Karpas-422 (cell line): ENCODE measurements around the gene BPTF. TPM values are rescaled to one million over a fixed set of nuclear protein-coding genes. Genes with fewer than 3 reads are reported as not detected.
"Not testable (repeated sequence)": the region's sequence is repeated elsewhere in the genome, so short reads cannot be mapped to it uniquely, and the experiment has no call there.

Source experiments
- DNase-seq: peaks from one replicate; pipeline ENCODE4 v3.0.0-alpha.2; 2015
- H2AFZ ChIP-seq: fragments of 200-600 bp; sonication (generic); 2 replicates; pipeline ENCODE4 v1.6.1; 2014; ENCODE audit warnings: antibody characterized with exemption, low read length, mixed read lengths
- H3K27ac ChIP-seq: fragments of 200-600 bp; sonication (generic); 2 replicates; pipeline ENCODE4 v1.5.1; 2014; ENCODE audit warnings: mild to moderate bottlenecking, low read length, moderate library complexity
- H3K27me3 ChIP-seq: fragments of 200-600 bp; sonication (generic); 2 replicates; pipeline ENCODE4 v1.6.1; 2014; ENCODE audit warnings: low read length, mixed read lengths
- H3K36me3 ChIP-seq: fragments of 200-600 bp; sonication (generic); 2 replicates; pipeline ENCODE4 v1.6.1; 2014; ENCODE audit warnings: low read length, mixed read lengths; ENCODE audit not compliant: insufficient read depth
- H3K4me1 ChIP-seq: fragments of 200-600 bp; sonication (generic); 2 replicates; pipeline ENCODE4 v1.6.1; 2014; ENCODE audit warnings: mild to moderate bottlenecking, low read length, mixed read lengths
- H3K4me2 ChIP-seq: fragments of 200-600 bp; sonication (generic); 2 replicates; pipeline ENCODE4 v1.6.1; 2014; ENCODE audit warnings: low read length, low read depth, mild to moderate bottlenecking; ENCODE audit not compliant: poor library complexity, severe bottlenecking
- H3K4me3 ChIP-seq: fragments of 200-600 bp; sonication (generic); 2 replicates; pipeline ENCODE4 v1.5.1; 2014; ENCODE audit warnings: mild to moderate bottlenecking, antibody characterized with exemption, low read length, mixed read lengths
- H3K79me2 ChIP-seq: fragments of 200-600 bp; sonication (generic); 2 replicates; pipeline ENCODE4 v1.6.1; 2014; ENCODE audit warnings: mild to moderate bottlenecking, low read length, mixed read lengths
- H3K9ac ChIP-seq: fragments of 200-600 bp; sonication (generic); 2 replicates; pipeline ENCODE4 v1.6.0; 2014; ENCODE audit warnings: low read length
- H3K9me2 ChIP-seq: fragments of 200-600 bp; sonication (generic), shearing (Covaris generic); replicated peaks from 2 replicates; pipeline ENCODE4 v1.6.0; 2014; ENCODE audit warnings: mild to moderate bottlenecking, low read length, moderate library complexity; ENCODE audit not compliant: insufficient read depth
- H3K9me3 ChIP-seq: fragments of 300-700, 200-600 bp; sonication (generic); 2 replicates; pipeline ENCODE4 v1.6.1; 2014; ENCODE audit warnings: low read length, mixed read lengths
- H4K20me1 ChIP-seq: fragments of 200-600 bp; sonication (generic); 2 replicates; pipeline ENCODE4 v1.6.1; 2014; ENCODE audit warnings: mild to moderate bottlenecking, antibody characterized with exemption, low read length, low read depth; ENCODE audit not compliant: insufficient read depth
- total RNA-seq: library from RNA; depleted of rRNA; stranded (reverse); fragments of >200 nt; shearing (Covaris generic); gene quantifications from 2 replicates; pipeline ENCODE4 v1.2.3, GENCODE V29; 2014; ENCODE audit warnings: low replicate concordance

The BPTF gene
- total RNA-seq, 1 experiment from 2014 or later: 310 TPM

DNA sequence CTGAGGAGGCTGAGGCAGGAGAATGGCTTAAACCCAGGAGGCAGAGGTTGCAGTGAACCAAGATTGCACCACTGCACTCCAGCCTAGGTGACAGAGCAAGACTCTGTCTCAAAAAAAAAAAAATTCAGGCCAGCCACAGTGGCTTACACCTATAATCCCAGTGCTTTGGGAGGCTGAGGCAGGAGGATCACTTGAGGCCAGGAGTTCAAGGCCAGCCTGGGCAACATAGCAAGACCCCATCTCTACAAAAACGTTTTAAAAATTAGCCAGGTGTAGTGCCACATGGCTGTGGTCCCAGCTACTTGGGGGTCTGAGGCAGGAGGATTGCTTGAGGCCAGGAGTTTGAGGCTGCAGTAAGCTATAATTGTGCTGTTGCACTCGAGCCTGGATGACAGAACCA, 80.0 kb downstream of the BPTF start:
- peaks cover 26% of the 10 kb centered on the region for H3K79me2 ChIP-seq
- H3K4me1 ChIP-seq, H4K20me1 ChIP-seq, DNase-seq, H3K27me3 ChIP-seq, H3K4me3 ChIP-seq, H3K9me3 ChIP-seq, H3K9ac ChIP-seq, H3K27ac ChIP-seq, H3K4me2 ChIP-seq, H2AFZ ChIP-seq, H3K9me2 ChIP-seq: not testable (repeated sequence)
- H3K36me3 ChIP-seq: peaks cover 60% of the 10 kb centered on the region

DNA sequence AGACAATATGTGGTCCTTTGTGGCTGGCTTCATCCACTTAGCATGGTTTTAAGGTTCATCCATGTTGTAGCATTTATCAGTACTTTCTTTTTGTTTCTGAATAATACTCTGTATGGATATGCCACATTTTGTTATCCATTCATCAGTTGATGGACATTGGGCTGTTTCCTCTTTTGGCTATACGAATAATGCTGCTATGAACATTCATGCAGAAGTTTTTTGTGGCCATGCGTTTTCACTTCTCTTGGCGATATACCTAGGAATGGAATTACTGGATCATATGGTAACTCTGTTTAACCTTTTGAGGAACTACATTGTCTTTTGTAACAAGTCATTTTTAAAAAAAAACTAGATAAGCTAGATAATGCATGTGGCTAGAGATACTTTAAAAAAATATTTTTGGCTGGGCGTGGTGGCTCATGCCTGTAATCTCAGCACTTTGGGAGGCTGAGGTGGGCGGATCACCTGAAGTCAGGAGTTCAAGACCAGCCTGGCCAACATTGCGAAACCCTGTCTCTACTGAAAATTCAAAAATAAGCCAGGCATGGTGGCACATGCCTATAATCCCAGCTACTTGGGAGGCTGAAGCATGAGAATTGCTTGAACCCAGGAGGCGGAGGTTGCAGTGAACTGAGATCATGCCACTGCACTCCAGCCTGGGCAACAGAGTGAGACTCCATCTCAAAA, 85.0 kb downstream of the BPTF start:
- not testable (repeated sequence) for H3K4me3 ChIP-seq, H3K27ac ChIP-seq, H2AFZ ChIP-seq, H3K9me3 ChIP-seq, H3K4me2 ChIP-seq, H4K20me1 ChIP-seq, H3K9me2 ChIP-seq, H3K4me1 ChIP-seq, H3K27me3 ChIP-seq, DNase-seq, H3K9ac ChIP-seq
- H3K79me2 ChIP-seq: peaks cover 60% of the 10 kb centered on the region
- H3K36me3 ChIP-seq: peaks cover 64% of the 10 kb centered on the region

DNA sequence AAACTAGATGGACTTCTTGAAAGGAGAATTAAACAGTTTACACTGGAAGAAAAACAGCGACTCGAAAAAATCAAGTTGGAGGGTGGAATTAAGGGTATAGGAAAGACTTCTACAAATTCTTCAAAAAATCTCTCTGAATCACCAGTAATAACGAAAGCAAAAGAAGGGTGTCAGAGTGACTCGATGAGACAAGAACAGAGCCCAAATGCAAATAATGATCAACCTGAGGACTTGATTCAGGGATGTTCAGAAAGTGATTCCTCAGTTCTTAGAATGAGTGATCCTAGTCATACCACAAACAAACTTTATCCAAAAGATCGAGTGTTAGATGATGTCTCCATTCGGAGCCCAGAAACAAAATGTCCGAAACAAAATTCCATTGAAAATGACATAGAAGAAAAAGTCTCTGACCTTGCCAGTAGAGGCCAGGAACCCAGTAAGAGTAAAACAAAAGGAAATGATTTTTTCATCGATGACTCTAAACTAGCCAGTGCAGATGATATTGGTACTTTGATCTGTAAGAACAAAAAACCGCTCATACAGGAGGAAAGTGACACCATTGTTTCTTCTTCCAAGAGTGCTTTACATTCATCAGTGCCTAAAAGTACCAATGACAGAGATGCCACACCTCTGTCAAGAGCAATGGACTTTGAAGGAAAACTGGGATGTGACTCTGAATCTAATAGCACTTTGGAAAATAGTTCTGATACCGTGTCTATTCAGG, 85.9 kb downstream of the BPTF start:
- no peaks in the 10 kb centered on the region for H3K27me3 ChIP-seq
- H3K79me2 ChIP-seq: peaks cover 69% of the 10 kb centered on the region
- H3K4me1 ChIP-seq: no peaks in the 10 kb centered on the region
- no peak overlapping the region for H2AFZ ChIP-seq
- no peaks in the 10 kb centered on the region for H3K9me3 ChIP-seq
- H3K36me3 ChIP-seq: peaks cover 66% of the 10 kb centered on the region
- no peak overlapping the region for H3K9ac ChIP-seq
- H3K4me2 ChIP-seq: no peak overlapping the region
- H3K4me3 ChIP-seq: no peak overlapping the region
- DNase-seq: no peak
- no peaks in the 10 kb centered on the region for H3K9me2 ChIP-seq
- H3K27ac ChIP-seq: no peak overlapping the region
- H4K20me1 ChIP-seq: 0 out of 2 replicates have a peak, but pooled peaks cover 4% of the 10 kb centered on the region

DNA sequence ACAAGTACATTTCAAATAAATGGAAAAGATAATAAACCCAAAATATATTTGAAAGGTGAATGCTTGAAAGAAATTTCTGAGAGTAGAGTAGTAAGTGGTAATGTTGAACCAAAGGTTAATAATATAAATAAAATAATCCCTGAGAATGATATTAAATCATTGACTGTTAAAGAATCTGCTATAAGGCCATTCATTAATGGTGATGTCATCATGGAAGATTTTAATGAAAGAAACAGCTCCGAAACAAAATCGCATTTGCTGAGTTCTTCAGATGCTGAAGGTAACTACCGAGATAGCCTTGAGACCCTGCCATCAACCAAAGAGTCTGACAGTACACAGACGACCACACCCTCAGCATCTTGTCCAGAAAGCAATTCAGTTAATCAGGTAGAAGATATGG, 86.8 kb downstream of the BPTF start:
- Histone ChIP-seq H3K9me2 (no peaks in the 10 kb centered on the region), H3K27ac (no peak overlapping the region), H3K4me3 (no peak overlapping the region), H2AFZ (no peak overlapping the region), H3K9me3 (no peaks in the 10 kb centered on the region), H3K9ac (no peak overlapping the region), H3K4me2 (no peak overlapping the region), H4K20me1 (0 out of 2 replicates have a peak, but pooled peaks cover 4% of the 10 kb centered on the region), H3K27me3 (no peaks in the 10 kb centered on the region), H3K36me3 (peaks cover 70% of the 10 kb centered on the region), H3K79me2 (peaks cover 74% of the 10 kb centered on the region), H3K4me1 (no peaks in the 10 kb centered on the region)
- DNase-seq: no peak

DNA sequence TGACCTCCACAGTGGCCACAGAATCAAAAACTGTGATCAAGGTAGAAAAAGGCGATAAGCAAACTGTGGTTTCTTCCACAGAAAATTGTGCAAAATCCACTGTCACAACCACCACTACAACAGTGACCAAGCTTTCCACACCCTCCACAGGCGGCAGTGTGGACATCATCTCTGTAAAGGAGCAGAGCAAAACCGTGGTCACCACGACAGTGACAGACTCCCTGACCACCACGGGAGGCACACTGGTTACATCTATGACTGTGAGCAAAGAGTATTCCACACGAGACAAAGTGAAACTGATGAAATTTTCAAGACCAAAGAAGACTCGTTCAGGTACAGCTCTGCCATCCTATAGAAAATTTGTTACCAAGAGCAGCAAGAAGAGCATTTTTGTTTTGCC, 87.4 kb downstream of the BPTF start:
- no peak overlapping the region for H3K27ac ChIP-seq
- no peak for DNase-seq
- H4K20me1 ChIP-seq: 0 out of 2 replicates have a peak, but pooled peaks cover 4% of the 10 kb centered on the region
- H3K27me3 ChIP-seq: no peaks in the 10 kb centered on the region
- H3K4me1 ChIP-seq: no peaks in the 10 kb centered on the region
- no peak overlapping the region for H3K4me2 ChIP-seq
- H3K36me3 ChIP-seq: peaks cover 70% of the 10 kb centered on the region
- no peak overlapping the region for H3K4me3 ChIP-seq
- H2AFZ ChIP-seq: no peak overlapping the region
- no peak overlapping the region for H3K9ac ChIP-seq
- no peaks in the 10 kb centered on the region for H3K9me2 ChIP-seq
- H3K9me3 ChIP-seq: no peaks in the 10 kb centered on the region
- peaks cover 73% of the 10 kb centered on the region for H3K79me2 ChIP-seq

DNA sequence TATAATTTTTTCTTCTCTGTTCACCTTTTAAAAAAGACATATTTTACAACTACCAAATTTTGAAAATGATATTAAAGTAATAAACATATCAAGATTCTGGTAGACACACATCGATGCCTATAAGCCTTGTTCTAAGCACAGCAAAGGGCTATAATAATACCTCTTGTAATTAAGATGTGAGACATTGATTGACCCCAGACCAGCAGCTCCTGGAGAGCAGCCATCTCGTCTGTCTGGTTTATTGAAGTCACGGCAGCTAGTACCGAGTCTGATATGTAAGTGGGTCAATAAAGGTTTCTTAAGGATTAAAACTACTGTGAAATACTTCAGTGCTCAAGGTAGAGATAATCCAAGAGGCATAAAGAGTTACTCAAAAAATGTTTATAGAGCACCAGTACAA, 94.9 kb downstream of the BPTF start:
- Histone ChIP-seq H3K27me3 (no peaks in the 10 kb centered on the region), H3K36me3 (peaks cover 41% of the 10 kb centered on the region; the same call in 1 of the 2 replicates), H3K4me2 (no peak overlapping the region), H3K4me3 (no peak overlapping the region), H3K9ac (no peak overlapping the region), H3K9me2 (no peaks in the 10 kb centered on the region), H3K9me3 (no peaks in the 10 kb centered on the region), H3K27ac (no peak overlapping the region), H2AFZ (no peak overlapping the region), H3K79me2 (peaks cover 19% of the 10 kb centered on the region), H4K20me1 (no peaks in the 10 kb centered on the region; the same call in 1 of the 2 replicates), H3K4me1 (no peaks in the 10 kb centered on the region)
- no peak for DNase-seq

DNA sequence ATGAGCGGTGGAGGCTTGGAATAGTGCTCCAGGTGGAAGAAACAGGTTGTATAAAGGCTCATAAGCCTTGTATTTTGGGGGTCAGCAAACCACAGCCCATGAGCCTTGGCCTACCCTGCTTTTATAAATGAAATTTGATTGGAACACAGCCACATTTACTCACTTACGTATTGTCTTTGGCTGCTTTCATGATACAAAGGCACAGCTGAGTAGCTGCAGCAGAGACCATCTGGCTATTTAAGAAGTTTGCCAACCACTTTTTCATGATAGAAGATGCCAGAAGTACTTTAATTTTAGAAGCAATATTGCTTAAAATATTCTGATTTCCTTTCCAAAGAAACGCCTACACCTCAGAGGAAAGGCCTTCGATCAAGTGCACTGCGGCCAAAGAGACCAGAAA, 97.2 kb downstream of the BPTF start:
- no peak for DNase-seq
- no peak overlapping the region for H3K4me3 ChIP-seq
- no peak overlapping the region for H3K9ac ChIP-seq
- H3K9me2 ChIP-seq: no peaks in the 10 kb centered on the region
- H3K4me2 ChIP-seq: no peak overlapping the region
- H3K27me3 ChIP-seq: no peaks in the 10 kb centered on the region
- H3K27ac ChIP-seq: no peak overlapping the region
- H3K36me3 ChIP-seq: peaks cover 41% of the 10 kb centered on the region; the same call in 1 of the 2 replicates
- no peaks in the 10 kb centered on the region for H3K9me3 ChIP-seq
- H3K4me1 ChIP-seq: no peaks in the 10 kb centered on the region
- no peaks in the 10 kb centered on the region; the same call in 1 of the 2 replicates for H4K20me1 ChIP-seq
- no peak overlapping the region for H2AFZ ChIP-seq
- 0 out of 2 replicates have a peak, but pooled peaks cover 4% of the 10 kb centered on the region for H3K79me2 ChIP-seq

DNA sequence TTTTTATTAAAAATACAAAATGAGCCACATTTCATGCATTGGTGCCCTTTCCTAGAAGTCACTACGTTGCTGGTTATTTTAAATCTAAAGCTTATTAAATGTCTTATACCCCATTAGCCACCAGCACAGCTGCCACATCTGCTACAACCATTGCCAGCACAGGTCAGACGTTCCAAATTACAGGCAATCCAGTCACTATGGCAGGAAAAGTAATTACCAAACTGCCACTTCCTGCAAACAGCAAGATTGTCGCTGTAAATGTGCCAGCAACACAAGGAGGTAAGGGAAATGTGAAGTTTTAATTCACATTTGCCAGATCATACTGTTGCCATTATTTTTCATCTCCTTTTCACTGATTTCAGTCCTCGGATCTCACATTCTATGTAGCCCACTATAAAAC, 103.5 kb downstream of the BPTF start:
- not testable (repeated sequence) for H3K27me3 ChIP-seq, H3K27ac ChIP-seq, H3K9me2 ChIP-seq, H3K79me2 ChIP-seq, DNase-seq, H3K4me3 ChIP-seq, H3K4me2 ChIP-seq, H4K20me1 ChIP-seq, H3K9me3 ChIP-seq, H3K9ac ChIP-seq, H3K4me1 ChIP-seq, H2AFZ ChIP-seq
- peaks cover 53% of the 10 kb centered on the region for H3K36me3 ChIP-seq
